Neural cell (in vitro differentiated cells): Measurements from ENCODE around the gene RPS2.

Experiments used
- MXI1 ChIP-seq: fragments of 450-650 bp; conservative IDR thresholded peaks from 2 replicates; pipeline ENCODE4 v1.6.1; 2014; ENCODE audit warnings: antibody characterized with exemption, mild to moderate bottlenecking; ENCODE audit not compliant: poor library complexity, severe bottlenecking
- POLR2AphosphoS5 ChIP-seq: IDR thresholded peaks from 2 replicates; pipeline ENCODE4 v1.6.1; 2012
- TF ChIP-seq, protein P1 (sequence below): fragments of 450-650 bp; IDR thresholded peaks from 2 replicates; pipeline ENCODE4 v1.5.1; 2014; ENCODE audit warnings: antibody characterized with exemption, mild to moderate bottlenecking, moderate library complexity; ENCODE audit not compliant: poor library complexity, severe bottlenecking

DNA sequence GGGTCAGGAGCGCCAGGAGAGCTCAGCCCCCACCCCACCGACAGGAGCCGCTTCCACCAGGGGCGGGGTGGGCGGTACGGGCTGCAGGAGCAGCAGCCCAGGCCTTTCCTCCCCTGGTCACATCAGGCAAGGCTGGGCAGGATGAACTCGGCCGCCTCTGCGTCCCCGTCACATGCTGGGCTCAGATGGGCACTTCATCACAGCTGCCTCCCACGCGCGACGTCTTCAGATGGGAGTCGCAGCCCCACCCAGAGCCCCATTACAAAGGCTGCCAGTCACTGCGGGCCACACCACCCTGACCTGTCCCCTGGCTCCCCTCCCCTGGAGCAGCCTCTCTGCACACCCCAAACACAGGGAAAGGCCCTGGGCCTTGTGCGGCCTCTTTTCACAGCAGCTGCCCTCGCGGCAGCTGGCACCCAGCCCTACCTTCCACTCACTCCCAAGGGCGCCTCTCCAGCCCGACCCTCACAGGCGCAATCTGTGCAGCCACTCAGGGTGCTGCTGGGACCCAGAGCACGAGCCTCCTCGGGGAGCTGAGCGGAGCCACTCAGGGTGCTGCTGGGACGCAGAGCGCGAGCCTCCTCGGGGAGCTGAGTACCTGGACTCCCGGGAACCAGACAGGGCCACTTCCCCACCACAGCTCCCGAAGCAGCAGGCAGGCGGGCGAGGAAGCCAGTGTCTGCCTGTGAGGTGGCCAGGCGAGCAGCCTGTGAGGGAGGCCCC is 40.3 kb upstream of the RPS2 start:
- no peak for TF ChIP-seq POLR2AphosphoS5
- TF ChIP-seq, protein P1, sequence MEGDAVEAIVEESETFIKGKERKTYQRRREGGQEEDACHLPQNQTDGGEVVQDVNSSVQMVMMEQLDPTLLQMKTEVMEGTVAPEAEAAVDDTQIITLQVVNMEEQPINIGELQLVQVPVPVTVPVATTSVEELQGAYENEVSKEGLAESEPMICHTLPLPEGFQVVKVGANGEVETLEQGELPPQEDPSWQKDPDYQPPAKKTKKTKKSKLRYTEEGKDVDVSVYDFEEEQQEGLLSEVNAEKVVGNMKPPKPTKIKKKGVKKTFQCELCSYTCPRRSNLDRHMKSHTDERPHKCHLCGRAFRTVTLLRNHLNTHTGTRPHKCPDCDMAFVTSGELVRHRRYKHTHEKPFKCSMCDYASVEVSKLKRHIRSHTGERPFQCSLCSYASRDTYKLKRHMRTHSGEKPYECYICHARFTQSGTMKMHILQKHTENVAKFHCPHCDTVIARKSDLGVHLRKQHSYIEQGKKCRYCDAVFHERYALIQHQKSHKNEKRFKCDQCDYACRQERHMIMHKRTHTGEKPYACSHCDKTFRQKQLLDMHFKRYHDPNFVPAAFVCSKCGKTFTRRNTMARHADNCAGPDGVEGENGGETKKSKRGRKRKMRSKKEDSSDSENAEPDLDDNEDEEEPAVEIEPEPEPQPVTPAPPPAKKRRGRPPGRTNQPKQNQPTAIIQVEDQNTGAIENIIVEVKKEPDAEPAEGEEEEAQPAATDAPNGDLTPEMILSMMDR, result no peak
- no peak for TF ChIP-seq MXI1
